ENCODE measurements around the gene PPFIA3.
"Not testable (repeated sequence)": the region's sequence is repeated elsewhere in the genome, so short reads cannot be mapped to it uniquely, and the experiment has no call there.

PPFIA3 gene

DNA sequence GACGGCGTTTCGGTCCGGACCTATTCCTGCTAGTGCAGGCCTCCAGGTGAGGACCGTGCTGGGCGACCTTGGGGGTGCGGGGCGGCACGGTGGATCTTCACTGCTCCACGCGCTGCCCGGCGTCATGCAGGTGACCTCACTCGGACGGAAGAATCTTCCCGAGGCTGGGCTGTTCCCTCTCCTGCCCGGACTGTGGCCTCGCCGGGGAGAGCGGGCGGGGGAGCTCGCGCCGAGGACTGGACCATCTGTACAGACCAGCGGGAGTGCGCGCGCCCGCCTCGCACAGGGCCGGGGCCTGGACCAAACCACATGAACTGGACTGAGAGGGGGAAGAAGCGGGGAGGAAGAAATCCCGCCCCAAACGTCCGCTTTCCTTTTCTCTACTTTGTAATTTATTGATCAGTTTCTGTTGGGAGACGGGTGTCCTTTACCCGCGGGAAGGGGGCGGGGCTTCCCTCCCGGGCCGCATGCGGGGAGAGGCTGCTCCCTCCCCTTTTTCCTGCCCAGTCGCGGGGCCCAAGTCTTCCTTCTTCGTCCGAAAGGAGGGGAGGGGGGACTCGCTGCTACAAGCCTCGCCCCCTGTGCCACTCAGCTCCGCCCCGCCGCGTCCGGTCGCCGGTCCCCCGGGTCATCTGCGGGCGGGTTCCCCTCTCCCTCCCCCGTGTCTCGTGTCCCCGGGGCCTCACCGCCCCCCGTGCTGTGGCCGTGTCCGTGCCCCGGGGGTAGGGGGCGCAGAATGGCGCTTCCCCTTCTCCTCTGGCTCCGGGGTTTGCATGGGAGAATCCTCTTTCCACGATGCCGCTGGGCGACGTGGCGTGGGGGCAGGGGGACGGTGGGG lies 31.0 kb downstream of the PPFIA3 start:
- DNase-seq = peak; percentile 84

DNA sequence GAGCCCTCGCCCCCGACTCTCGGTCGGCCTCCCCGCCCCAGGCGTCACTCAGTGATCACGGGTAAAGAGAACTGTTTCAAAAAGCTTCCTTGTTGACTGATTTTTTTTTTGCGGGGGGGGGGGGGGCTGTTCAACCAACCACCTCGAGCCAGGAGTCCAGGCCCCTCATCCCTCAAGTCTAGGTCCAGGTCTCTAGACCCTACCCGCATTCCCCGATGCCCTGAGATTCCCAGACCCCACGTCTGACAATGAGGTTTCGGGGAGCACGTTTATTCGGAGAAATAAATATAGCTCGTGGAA lies 31.6 kb downstream of the PPFIA3 start:
- no peak for DNase-seq

DNA sequence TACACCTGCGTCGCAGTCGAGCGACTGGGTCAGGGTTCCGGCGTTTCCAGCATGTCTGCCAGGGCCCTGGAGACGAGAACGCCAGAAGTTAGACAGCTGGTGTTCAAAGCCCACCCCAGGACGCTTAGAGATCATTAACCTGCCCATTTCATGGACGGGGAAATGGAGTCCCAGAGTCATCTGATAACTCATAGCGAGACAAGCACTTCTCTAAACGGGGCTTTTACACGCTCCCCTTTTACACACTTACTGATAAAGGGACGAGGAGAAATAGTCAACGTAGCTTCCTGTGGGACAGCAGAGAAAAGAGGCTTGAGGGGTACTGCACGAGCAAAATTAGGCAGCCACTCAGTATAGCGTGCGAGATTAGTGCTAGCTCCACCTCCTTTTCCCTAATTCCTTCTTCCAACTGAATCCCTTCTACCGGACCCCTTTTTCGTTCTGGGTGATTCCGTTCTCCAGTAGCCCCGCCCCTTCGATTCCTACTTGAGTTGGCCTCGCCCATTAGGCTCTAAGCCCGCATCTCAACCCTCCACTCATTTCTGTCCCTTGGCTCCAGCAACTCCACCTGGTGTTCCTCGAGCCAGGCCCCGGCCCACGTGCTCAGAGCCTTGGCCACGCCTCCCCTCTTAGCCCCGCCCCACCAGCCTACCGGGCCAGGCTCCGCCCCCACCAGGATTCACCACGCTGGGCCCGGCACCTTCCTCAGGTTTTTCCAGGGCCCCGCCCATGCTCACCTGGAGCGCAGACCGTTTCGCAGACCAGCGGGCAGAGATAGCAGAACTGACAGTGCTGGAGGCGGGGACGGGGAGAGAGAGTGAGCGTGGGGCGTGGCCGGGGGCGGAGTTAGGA lies 32.1 kb downstream of the PPFIA3 start:
- peak; percentile 34 for DNase-seq

DNA sequence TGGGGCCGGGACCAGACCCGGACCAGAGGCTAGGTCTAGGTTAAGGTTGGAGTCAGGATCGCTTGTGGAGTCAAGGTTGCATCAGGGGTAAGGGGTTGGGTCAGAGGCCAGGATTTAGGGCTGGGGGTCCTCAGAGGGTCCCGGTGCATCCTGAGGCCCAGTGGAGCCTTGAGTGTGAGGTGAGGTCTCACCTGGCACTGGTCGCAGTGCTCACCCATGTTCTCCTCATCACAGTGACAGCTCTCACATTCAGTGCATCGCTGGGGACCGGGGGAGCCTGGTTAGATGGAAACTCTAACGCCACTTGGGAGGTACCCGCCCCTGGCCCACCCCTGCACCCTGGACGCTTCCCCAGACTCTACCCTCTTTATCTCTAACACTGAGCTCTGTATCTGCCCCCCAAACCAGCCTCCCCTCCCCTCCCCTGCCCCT lies 32.8 kb downstream of the PPFIA3 start:
- no peak for DNase-seq

- no peak for DNase-seq
Observed at GRCh38 chr19:49153167-49153809, 33.9 kb downstream of the PPFIA3 start.

- DNase-seq = no peak
Observed at GRCh38 chr19:49154279-49154678, 34.9 kb downstream of the PPFIA3 start.

GRCh38 chr19:49155005-49155819 lies 35.9 kb downstream of the PPFIA3 start, which contains the start of gene HRC:
TSS of gene HRC (minus strand) at chr19:49155396. CDS start at chr19:49155237, 159 bp downstream.
- no peak for DNase-seq

GRCh38 chr19:49155820-49156346 lies 36.5 kb downstream of the PPFIA3 start:
- DNase-seq = no peak

GRCh38 chr19:49157445-49158224 lies 38.3 kb downstream of the PPFIA3 start, which contains the start of gene TRPM4:
TSS of gene TRPM4 (plus strand) at chr19:49157792. CDS start at chr19:49157867, 75 bp downstream.
- DNase-seq = peak; percentile 78

DNA sequence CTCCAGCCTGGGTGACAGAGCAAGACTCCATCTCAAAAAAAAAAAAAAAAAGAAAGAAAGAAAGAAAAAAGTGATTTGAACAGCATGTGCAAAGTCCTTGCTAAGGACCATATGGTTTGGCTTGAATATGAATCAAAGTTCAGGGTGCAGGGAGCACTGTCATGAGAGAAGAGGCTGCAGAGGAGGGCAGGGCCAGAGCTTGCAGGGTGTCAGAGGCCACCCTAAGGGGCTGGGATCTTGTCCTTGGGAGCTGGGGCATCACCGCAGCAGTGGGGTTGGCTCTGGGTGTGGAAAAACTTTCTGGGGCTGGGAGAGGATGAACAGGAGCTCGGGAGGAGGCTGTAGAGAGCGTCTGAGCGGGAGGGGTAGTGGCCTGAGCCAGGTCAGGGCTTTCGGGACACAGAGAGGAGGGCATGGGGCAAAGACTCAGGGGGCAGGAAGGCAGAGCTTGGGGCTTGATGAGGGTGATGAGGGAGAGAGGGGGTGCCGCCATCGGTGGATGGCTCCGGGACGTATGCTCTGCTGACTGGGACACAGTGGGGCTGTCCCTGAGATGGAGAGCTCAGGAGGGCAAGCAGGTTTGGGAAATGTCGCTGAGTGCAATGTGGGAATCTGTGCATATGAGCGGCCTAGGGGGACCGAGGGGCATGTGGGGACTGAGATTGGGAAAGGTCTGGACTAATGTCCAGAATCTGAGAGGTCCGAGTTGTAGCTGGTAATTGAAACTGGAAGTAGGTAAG lies 41.3 kb downstream of the PPFIA3 start:
- no peak for DNase-seq

DNA sequence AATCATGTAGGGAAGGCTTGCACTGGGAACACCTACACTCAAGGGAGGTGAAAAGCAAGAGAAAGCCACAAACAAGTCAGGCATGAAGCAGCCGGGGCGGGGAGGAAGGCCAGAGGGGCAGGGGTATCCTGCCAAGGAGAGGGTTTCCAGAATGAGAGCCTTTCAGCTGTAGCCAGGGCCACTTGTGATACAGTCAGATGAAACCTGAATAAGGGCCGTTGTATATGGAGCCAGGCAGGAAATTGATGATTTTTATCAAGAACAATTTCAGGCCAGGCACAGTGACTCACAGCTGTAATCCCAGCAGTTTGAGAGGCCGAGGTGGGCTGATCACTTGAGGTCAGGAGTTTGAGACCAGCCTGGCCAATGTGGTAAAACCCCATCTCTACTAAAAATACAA lies 42.6 kb downstream of the PPFIA3 start:
- DNase-seq = no peak

- no peak for DNase-seq
Observed at GRCh38 chr19:49165111-49165750, 45.9 kb downstream of the PPFIA3 start.

- no peak for DNase-seq
Observed at GRCh38 chr19:49165865-49166301, 46.5 kb downstream of the PPFIA3 start.

GRCh38 chr19:49167857-49168409 lies 48.6 kb downstream of the PPFIA3 start:
- no peak for DNase-seq

GRCh38 chr19:49168421-49168820 lies 49.1 kb downstream of the PPFIA3 start:
- DNase-seq = no peak

DNA sequence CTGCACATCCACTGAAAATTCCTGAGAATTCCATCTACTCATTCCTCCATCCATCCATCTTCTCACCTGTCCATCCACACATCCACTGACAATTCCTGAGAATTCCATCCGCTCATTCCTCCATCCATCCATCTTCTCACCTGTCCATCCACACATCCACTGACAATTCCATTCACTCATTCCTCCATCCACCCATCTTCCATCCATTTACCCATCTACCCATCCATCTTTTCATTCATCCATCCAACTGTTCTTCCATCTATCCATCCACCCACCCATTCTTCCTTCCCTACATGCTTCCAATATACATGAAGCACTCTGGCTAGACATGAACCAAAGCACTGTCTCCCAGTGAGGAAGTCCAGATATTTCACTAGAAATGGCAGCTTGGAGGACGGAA lies 53.9 kb downstream of the PPFIA3 start:
- DNase-seq = no peak

DNA sequence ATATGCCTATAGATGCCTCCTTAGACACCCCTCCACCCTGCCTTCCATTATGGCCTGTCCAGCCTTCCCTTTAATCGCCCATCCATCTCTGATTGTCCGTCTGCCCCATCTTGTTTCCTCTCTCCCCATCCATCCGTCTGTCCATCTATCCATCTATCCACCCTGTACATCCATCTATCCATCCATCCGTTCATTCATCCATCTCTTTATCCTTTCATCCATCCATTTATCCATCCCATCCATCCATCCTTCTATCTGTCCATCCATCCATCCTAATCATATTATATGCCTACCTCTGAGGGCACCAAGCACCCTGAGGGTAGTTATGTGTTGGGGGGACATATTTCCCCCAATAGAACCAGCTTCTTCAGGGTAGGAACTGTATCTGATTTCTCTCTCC lies 61.3 kb downstream of the PPFIA3 start:
- no peak for DNase-seq

- not testable (repeated sequence) for DNase-seq
Observed at GRCh38 chr19:49182010-49182847, 62.9 kb downstream of the PPFIA3 start.

Data from fibroblast of skin of right quadriceps (primary cell).